ENCODE results near the gene MIGA1. TPM values are rescaled to one million over a fixed set of nuclear protein-coding genes. Genes with fewer than 3 reads are reported as not detected.

MIGA1 gene, protein sequence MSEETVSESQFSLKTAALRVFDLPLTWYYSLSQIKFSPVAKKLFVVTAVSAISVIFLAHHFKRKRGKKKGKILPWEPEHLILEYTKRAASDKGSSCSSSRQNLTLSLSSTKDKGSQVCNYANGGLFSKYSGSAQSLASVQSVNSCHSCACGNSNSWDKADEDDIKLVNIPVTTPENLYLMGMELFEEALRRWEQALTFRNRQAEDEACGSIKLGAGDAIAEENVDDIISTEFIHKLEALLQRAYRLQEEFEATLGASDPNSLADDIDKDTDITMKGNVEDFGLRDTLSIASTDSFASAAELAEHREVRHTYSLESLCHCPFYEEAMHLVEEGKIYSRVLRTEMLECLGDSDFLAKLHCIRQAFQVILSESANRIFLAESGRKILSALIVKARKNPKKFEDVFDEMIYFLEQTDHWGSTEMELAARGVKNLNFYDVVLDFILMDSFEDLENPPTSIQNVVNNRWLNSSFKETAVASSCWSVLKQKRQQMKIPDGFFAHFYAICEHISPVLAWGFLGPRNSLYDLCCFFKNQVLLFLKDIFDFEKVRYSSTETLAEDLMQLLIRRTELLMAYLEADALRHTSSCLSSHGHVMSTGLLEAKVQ
- total RNA-seq (2021; ENCODE audit: unreplicated experiment) = 14.4 TPM
- 5.3 TPM for polyA plus RNA-seq (2012; ENCODE audit: insufficient read length)
- Bru-seq, nascent RNA = percentile 72 among the genes with signal in this experiment
- percentile 72 among the genes with signal in this experiment for BruChase-seq, experiment 1, labeled RNA remaining after a 2-hour chase
- percentile 77 among the genes with signal in this experiment for BruChase-seq, experiment 2, labeled RNA remaining after a 6-hour chase
- long read RNA-seq, full-length matches to known transcripts = 18 of 31 reads
- long read RNA-seq, partial matches to known transcripts = 2 of 31 reads
- long read RNA-seq, other reads (novel, unspliced or antisense) = 11 of 31 reads

DNA sequence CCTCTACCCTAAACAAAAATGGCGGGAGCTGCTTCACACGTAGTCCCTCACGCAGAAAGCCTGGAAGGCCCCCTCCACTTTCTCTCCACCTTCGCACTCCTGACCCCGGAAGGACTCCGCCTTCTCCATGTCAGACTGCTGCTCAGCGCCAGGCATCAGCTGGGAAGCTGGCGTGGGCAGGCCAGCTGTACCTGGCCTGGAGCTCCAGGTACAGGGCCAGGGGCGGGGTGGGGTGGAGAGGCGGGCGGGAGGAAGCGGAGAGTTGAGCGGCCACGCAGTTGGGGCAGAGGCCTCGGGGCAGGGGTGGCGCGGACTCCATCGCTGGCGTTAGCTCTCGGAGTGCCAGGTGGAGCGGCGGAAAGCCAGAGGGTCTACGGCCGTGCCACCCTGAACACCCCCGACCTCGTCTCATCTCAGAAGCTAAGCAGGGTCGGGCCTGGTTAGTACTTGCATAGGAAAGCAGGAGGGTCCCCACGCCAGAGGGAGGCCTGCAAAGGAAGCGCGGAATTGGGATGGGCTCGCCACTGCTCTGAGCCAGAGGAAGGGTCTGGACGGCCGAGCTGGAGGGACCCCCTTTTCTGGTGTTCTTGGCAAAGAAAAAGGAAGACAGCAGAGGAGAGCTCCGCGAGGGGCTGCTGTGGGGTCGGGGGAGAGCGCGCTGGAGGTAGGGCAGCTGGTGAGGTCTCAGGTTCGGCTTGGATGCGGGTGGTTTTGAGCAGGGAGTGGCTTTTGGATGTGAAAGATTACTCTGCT lies at the start of gene MIGA1:
Gene MIGA1 (plus strand): TSS at position 121 of the 753 bp plus-strand sequence. CDS start 3,604 bp downstream, outside the sequence.
- CTCF ChIA-PET = interaction anchor here (0.6 kb wide), 3 partner anchors 35 to 1272 kb away, joined by 3 to 14 read pairs (median 5); no protein-coding TSS in a partner anchor
- Histone ChIP-seq H3K9me3 (ENCODE audit: control insufficient read depth, insufficient read depth, low read depth, low read length) (no peaks in the 10 kb centered on the region), H3K4me1 (ENCODE audit: control insufficient read depth, insufficient read depth, low read length) (peaks cover 5% of the 10 kb centered on the region), H3K36me3 (ENCODE audit: control insufficient read depth, insufficient read depth, low read length) (peaks cover 8% of the 10 kb centered on the region), H3K27ac (ENCODE audit: low read length) (peak within 1 kb of the TSS; percentile 88), H3K4me3 (ENCODE audit: low read depth in 2 of 2, low read length in 2 of 2) (peak within 1 kb of the TSS; percentile 70 to 87), H3K27me3 (ENCODE audit: control insufficient read depth, insufficient read depth, low read length) (no peaks in the 10 kb centered on the region)
- TF ChIP-seq POLR2AphosphoS5 (IDR thresholded peaks at IDR 0.05; ENCODE audit: low read depth, low read length) (peak; percentile 78; the same call in 1 of the 2 replicates), SIN3A (IDR thresholded peaks at IDR 0.05; ENCODE audit: borderline replicate concordance, insufficient read depth, low read depth, low read length) (peak; percentile 91)
- TF ChIP-seq, protein P1, sequence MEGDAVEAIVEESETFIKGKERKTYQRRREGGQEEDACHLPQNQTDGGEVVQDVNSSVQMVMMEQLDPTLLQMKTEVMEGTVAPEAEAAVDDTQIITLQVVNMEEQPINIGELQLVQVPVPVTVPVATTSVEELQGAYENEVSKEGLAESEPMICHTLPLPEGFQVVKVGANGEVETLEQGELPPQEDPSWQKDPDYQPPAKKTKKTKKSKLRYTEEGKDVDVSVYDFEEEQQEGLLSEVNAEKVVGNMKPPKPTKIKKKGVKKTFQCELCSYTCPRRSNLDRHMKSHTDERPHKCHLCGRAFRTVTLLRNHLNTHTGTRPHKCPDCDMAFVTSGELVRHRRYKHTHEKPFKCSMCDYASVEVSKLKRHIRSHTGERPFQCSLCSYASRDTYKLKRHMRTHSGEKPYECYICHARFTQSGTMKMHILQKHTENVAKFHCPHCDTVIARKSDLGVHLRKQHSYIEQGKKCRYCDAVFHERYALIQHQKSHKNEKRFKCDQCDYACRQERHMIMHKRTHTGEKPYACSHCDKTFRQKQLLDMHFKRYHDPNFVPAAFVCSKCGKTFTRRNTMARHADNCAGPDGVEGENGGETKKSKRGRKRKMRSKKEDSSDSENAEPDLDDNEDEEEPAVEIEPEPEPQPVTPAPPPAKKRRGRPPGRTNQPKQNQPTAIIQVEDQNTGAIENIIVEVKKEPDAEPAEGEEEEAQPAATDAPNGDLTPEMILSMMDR (IDR thresholded peaks at IDR 0.05) = no peak
- ATAC-seq (peak; percentile 100), DNase-seq (ENCODE audit: low read depth, low spot score) (no peak)
- intact Hi-C loops (cut with micrococcal nuclease; ENCODE audit: unreplicated experiment) (no loop called here), in situ Hi-C loops (cut with HindIII; ENCODE audit: low pct_unique_long_range_greater_than_20kb, low sequenced_read_pairs) (no loop called here)
- POLR2A ChIA-PET = interaction anchor here (0.6 kb wide), 2 partner anchors 84 to 523 kb away, joined by 3 to 6 read pairs; no protein-coding TSS in a partner anchor
- BruUV-seq (replicated peaks) = no TSS peak

- POLR2A ChIA-PET = interaction anchor here (0.7 kb wide), 1 partner anchor 35 kb away, joined by 7 read pairs; no protein-coding TSS in a partner anchor
- H3K4me1 ChIP-seq (ENCODE audit: control insufficient read depth, insufficient read depth, low read length) = no peaks in the 10 kb centered on the region
- no peak for ATAC-seq
- no TSS peak for BruUV-seq (replicated peaks)
- H3K27ac ChIP-seq (ENCODE audit: low read length) = no peak overlapping the region
- TF ChIP-seq, protein P1 (IDR thresholded peaks at IDR 0.05) = no peak
- no peaks in the 10 kb centered on the region for H3K9me3 ChIP-seq (ENCODE audit: control insufficient read depth, insufficient read depth, low read depth, low read length)
- no peak for DNase-seq (ENCODE audit: low read depth, low spot score)
- CTCF ChIA-PET = no interaction called here
- peaks cover 6% of the 10 kb centered on the region; the same call in 1 of the 2 replicates for H3K36me3 ChIP-seq (ENCODE audit: control insufficient read depth, insufficient read depth, low read length)
- in situ Hi-C loops (cut with HindIII; ENCODE audit: low pct_unique_long_range_greater_than_20kb, low sequenced_read_pairs) (no loop called here), intact Hi-C loops (cut with micrococcal nuclease; ENCODE audit: unreplicated experiment) (no loop called here)
- no peak overlapping the region for H3K4me3 ChIP-seq (ENCODE audit: low read depth in 2 of 2, low read length in 2 of 2)
- no peaks in the 10 kb centered on the region for H3K27me3 ChIP-seq (ENCODE audit: control insufficient read depth, insufficient read depth, low read length)
These were observed 47.4 kb upstream of the MIGA1 start for GRCh38 chr1:77732090-77732489.

DNA sequence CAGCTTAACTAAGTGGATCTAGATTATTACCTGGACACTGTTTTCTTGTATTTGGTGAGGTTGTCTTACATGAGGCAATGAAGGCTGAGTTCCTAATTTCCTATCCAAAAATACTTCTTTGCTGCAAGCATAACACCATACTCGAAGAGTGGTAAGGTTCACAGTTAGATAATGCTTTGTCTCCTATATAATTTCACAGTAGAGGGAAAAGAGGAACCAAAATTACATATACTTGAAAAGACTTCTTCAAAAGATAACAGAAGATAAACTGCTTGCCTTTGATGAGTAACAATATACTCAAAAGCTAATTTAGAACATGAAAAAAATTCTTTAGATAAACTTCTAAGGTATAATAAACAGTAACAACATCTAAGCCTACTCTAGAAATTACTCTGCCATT lies 40.2 kb upstream of the MIGA1 start:
- in situ Hi-C loops (cut with HindIII; ENCODE audit: low pct_unique_long_range_greater_than_20kb, low sequenced_read_pairs) (no loop called here), intact Hi-C loops (cut with micrococcal nuclease; ENCODE audit: unreplicated experiment) (no loop called here)
- Histone ChIP-seq H3K9me3 (ENCODE audit: control insufficient read depth, insufficient read depth, low read depth, low read length) (no peaks in the 10 kb centered on the region), H3K27me3 (ENCODE audit: control insufficient read depth, insufficient read depth, low read length) (no peaks in the 10 kb centered on the region), H3K4me1 (ENCODE audit: control insufficient read depth, insufficient read depth, low read length) (no peaks in the 10 kb centered on the region), H3K4me3 (ENCODE audit: low read depth in 2 of 2, low read length in 2 of 2) (no peak overlapping the region), H3K27ac (ENCODE audit: low read length) (no peak overlapping the region), H3K36me3 (ENCODE audit: control insufficient read depth, insufficient read depth, low read length) (peaks cover 2% of the 10 kb centered on the region)
- ChIA-PET CTCF (no interaction called here), POLR2A (no interaction called here)
- DNase-seq (ENCODE audit: low read depth, low spot score) (no peak), ATAC-seq (no peak)
- no peak for TF ChIP-seq SIN3A (IDR thresholded peaks at IDR 0.05; ENCODE audit: borderline replicate concordance, insufficient read depth, low read depth, low read length)
- TF ChIP-seq, protein P1 (IDR thresholded peaks at IDR 0.05) = no peak
- TF ChIP-seq REST (IDR thresholded peaks at IDR 0.05; ENCODE audit: insufficient read depth in 1 of 2, low read depth in 2 of 2, low read length in 1 of 2) = no peak
- no peak for TF ChIP-seq POLR2AphosphoS5 (IDR thresholded peaks at IDR 0.05; ENCODE audit: low read depth, low read length)
- no peak for TF ChIP-seq TCF7L2 (IDR thresholded peaks at IDR 0.05; ENCODE audit: low read depth, low read length)
- no TSS peak for BruUV-seq (replicated peaks)

Data from Panc1 (cell line).